NCI-H2171 (cell line): ENCODE results near the gene EHBP1.
A peak's percentile ranks its signal among the peaks of the same experiment; 100 is the strongest.

Experiments
- DNase-seq: peaks from one replicate; lab custom pipeline; 2025; lab: John Stamatoyannopoulos, UW

Gene EHBP1

DNA sequence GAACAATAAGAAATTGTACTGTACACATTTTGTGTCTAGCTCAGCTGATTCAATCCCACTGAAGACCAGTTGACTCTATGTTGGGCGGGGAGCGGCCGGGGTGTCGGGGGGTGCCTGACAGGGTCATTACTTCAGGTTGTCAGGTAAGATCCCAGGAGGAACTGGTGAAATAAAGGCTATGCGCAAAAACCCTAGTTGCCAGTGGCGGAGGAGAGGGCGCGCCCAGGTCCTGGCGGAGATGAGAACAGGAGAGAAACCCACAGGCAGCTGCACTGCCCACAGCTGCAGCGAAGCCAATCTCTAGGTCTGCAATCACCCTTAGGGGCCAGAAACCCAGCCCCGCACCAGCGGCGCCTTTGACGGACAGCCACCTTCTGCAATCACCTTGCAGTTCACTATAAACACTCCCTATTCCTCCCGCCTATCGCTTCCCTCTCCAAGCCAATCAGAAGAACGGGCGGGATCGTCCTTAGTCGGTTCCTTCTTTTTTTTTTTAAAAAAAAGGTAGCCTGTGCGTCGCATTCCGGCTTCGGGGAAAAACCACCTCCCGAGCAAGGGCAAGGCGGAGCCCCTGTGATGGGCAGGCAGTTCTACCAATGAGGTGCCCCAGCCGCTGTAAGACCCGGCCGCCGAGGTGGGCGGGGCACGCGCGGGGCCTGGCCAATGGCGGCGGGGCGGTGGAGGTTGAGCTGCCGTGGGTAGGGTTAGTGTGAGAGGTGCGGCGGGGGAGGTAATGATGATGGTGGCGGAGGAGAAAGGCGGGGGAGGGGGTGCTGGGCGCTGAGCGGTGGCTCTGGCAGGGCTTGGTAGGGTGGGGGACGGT lies at the start of gene EHBP1:
EHBP1 (plus strand) TSS at position 707 of the 823 bp plus-strand sequence. CDS start 1,479 bp downstream, outside the sequence.
- peak; percentile 98 for DNase-seq

DNA sequence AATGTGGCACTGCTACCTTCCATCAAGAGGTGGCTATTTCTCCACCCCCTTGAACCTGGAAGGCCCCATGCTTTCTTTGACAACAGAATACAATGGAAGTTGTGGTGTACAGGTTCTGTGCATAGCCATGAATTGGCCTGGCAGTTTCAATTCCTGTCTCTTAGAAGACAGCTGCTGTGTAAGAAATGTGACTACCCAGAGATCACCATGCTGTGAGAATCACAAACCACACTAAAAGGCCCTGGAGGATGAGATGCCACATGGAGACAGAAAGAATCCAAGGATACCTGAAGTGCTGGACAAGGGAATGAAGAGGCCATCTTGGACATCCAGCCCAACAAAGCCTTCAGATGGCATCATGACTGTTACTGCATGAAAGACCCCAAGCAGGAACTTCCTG lies 47.7 kb upstream of the EHBP1 start:
- no peak for DNase-seq

DNA sequence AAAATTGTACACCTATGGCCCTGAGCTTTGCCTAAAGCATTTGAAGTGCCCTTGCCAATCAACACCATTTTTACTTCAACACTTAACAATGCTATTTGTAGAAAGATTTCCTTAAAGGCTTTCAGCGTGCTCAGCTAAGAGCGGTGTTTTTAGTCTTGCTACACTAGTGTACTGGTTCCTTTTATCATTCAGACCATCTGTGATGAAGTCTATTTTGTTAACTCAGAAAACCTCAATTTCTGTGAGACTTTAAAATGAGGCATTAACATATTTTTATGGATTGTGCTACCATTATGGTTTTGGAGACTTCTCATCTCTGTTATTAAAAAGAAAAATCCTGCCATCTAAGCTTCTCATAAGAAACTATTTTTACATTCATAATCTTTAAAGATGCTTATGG lies 46.6 kb upstream of the EHBP1 start:
- no peak for DNase-seq

DNA sequence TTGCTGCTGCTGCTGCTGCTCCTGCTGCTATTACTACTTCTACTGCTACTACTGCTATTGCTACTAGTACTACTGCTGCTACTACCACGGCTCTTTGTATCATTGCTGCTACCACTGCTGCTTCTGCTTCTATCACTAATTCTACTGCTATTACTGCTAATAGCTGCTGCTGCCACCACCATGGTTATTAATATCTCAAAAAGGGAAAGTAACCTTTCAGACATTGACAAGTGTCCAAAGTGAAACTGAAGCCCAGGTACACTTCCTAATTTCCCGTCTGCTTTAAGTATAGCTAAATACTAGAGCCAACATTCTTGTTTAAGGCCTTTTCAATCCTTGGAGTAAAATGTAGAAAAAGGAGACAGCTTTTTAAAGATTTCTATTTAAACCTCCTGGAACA lies 45.4 kb upstream of the EHBP1 start:
- no peak for DNase-seq

DNA sequence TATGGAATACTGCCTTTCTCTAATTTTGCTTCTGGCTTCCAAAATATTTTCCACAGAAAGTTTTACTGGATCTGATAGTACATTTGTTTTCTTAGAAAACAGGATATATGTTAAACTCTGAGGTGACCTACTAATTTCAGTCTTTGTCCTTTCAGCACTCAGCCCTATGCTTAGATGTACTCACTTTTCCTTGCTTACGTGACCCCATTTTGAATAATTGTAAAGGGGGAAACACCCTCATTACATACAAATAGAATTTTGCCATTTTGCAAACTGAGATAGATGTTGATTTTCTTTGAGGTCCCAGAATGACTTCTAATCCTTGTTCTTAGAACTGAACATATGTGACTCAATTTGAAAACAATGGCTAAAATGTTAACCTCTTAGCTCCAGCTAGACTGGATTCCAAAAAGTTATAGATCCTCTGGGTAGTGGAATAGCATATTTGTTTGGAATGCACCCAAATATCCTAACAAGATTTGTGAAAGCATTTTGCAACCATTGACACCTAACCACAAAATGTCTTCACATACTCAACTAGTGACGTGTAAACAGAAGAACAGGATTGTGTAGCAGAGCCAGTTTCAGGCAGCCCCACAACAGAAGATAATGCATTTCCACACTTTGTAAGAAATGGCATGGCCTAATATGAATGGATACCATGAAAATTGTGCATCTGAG lies 44.8 kb upstream of the EHBP1 start:
- DNase-seq: no peak

DNA sequence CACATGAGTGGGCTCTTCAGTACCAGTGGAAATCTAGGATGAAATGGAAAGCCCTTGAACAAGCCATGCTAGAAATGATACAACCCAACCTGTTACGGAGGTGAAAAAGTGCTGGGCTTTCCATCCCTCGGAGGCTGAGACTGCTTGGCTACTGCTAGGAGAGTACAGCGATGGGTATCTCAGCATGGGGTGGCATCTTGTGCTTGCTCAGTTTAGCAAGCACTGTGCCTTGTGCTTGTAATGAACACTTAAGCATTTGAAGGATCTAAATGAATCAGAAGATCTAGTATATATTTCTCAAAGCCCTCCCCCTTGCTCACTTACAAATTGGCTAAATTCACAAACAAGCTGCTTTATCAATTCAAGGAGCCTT lies 44.3 kb upstream of the EHBP1 start:
- DNase-seq: no peak

DNA sequence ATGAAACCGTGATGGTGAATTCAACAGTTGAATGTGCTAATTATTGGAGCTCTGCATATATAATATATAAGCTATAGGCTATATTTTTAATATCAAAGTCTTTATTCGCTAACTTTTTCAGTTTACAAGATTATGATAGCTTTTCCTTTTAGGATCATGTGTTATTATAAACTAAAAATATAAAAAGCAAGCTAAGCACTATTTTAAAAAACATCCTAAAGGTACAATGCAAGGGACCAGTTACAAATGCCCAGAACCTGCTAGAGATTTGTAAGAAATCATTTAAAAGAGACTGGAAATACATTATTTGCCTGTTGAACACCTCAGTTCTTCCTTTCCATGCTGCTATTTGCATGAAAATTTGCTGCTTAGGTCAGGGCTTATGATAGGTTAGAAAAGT lies 43.4 kb upstream of the EHBP1 start:
- no peak for DNase-seq

DNA sequence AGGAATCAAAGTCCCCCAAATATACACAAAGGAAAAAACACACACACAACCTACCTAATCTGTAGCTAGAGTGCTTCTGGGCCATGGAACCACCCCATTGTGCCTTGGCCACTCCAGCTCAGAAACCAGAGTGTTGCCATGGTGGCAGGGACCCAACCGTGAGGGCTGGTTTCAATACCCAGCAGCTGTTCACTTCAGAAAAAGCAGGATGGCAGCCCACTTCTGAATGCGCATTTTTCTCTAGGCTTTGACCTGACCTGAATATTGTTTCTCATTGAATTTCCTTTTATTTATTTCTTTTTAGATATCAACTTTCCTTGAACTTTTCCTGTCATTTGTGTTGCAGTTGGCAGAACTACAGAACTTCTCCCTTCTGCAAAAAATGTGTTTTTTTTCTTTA lies 43.0 kb upstream of the EHBP1 start:
- no peak for DNase-seq

DNA sequence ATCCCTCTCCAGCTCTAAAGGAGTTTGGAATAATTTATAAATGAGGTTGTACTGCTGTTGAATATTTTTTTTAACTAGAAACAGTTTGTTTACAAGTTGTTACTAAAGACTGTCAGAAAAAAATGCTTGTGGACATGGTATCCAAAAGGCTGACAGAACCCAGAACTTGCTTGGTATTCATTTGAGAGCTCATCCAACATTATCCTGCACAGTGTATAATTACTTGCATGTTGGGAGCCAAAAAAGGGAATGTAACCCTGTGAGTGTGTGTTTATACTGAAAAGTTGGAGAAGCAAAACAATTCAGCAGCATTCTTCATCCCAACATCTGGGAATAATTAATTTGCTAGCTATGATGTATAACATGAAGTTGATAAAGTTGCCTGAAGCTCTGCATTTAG lies 42.1 kb upstream of the EHBP1 start:
- DNase-seq: no peak

DNA sequence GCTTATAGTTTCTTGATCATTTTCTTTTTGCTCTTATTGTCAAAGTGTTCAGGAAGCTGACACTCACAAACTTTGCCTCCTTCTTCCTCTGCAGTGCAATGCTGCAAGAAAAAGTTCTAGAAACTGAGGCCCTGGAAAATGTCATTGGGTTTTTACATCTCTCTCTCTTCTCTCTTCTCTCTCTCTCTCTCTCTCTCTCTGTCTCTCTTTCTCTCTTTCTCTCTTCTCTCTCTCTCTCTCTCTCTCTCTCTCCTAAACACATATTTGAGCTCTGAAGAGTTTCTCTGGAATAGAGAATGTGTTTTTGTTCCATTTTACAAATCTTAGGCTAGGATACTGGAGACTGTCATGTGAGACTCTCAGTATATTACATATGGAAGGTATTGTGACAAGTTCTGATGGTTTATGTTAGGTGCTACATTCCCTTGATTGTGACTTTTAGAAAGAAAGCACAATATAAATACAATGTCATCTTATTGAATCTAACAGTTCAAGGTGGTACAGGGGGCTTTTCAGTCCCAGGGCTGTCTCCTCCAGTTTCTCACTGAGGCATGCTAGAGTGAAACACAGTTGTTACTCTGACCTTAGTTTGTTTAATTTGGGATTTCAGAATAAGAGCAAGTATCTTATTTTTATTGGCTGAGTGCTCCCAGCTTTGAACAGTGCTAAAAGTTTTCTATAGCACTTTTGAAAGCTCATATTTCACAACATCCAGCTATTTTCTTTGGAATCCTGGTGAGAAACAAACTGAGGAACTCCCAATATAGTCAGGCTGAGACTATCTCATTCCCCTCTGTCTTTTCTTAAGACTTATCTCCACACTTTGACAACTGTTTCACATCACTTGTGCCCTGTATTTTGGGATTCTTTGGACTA lies 41.4 kb upstream of the EHBP1 start:
- DNase-seq: no peak

DNA sequence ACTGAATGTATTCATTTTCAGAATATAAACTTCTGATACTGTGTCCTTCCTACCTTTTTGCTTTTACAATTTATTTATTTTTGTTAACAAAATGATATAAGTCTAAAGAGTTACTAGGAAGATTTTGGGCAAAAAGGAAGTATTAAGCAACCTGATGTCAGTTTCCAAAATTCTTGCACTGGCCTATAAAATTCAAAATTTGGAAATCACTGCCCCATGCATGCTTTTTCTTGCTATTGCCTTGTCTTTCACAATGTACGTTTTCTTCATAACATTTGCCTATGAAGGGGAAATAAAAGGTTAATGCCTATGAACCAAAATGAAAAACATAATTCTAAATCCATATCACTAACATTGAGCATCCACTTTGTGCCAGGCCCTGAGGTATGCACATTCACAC lies 40.1 kb upstream of the EHBP1 start:
- no peak for DNase-seq

DNA sequence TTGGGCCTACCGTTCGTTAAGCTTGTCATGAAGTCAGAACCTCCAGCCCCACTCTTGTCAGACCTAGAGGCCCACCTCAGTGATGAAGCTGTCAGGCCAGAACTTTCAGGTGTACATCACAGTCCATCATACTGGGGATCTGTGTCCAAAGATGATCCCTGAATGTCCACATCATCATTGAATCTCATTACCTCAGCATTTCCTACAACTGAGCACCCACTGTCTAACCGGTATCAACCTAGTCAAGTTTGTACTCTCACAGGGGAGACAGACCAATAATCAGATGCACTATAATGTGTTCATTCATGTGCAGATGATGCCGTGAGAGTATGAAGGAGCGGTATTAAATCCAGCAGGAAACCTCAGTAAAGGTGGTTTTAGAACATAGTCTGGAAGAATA lies 36.3 kb upstream of the EHBP1 start:
- DNase-seq: no peak

DNA sequence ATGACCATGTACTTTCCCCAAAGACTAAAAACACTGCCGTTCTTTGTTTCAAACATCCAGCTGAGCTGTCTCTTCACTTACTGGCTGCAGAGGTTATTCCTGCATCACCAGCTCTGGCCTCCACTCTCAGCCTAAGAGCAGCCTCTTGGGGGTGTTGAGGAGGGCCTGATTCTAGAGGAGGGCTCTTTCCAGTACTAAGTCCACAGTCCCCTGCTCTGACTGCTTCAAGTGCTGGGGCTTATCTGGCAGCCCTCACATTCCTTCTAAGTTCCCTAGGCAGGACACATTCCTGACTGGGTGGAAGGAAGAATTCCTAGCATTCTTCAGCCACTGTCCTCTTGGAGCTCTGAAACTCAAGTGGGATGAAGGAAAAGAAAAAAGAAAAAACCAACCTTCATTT lies 32.9 kb upstream of the EHBP1 start:
- DNase-seq: no peak

DNA sequence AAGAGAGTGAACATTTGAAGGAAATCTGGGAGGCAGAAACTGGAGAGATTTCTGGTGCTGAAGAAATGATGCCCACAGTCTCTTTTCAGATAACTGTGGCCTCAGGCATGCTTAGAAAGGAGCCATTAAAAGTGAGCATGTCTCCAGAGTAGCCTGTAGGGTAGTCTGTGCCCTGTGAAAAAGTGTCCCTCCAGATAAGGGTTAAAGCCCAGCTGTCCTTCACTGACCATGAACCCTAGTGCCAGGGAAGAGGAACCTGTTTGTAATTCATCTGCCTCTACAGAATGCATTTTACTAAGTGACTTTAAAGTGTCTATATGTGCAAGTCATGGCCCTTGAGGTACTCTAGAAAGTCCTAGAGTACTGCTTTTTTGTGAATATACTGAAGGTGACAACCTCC lies 30.5 kb upstream of the EHBP1 start:
- no peak for DNase-seq

DNA sequence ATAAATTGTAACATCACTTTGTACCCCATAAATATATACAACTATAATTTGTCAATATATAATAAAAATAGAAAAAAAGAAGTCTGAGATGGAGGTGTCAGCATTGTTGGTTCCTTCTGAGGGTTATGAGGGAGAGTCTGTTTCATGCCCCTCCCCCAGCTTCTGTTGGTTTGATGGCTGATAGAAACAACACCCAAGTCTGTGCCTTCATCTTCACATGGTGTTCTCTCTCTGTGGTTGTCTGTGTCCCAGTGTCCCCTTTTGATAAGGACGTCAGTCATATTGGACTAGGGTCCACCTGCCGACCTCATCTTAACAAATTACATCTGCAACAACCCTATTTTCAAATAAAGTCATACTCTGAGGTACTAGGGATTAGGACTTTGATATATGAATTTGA lies 20.3 kb upstream of the EHBP1 start:
- DNase-seq: no peak

DNA sequence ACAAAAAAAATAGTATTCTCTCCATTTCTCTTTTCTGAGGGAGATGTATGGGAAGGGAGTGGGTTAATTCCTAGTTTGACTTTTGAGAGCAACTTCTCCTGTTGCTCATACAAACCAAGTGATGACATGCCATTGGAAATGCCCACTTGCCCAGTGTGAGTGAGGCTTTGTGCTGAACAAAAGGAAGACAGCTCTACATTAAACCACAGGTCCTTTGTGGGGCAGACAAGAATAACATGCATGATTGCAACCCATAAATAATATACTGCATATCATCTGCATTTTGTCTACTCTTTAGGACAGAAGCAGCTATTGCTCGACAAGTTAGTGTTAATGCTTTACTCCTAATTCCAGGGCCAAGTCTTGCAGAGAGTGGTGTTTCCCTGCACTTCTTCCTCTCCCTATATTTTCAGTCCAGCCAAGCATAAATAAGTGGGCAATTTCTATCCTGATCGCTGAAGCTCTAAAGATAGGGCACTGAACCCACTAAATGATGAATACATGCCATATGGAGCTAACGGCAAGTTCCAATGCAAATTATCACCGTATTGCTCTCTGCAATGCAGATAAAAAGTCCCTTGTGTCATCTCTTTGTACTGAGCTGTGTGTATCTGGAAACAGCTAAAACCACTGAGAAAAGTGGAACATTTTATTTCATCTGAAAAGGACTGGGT lies 19.4 kb upstream of the EHBP1 start:
- peak; percentile 22 for DNase-seq

DNA sequence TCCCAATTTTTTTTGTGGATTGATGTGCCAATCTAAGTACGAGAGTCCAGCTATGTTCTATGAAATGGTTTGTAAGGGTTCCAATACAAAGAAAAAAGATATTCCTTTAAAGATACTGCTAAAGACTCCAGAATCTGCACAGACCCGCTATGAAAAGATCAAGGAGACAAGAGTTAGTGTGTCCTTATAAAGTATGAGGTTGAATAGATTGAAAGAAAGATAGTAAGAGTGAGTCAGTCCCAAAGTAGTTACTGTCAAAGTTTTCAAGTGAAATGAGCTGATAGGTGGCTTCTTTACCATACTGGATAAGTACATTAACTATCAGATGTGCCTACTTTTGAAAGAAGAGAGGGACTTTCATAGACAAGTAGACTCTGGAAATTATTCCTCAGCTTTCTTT lies 17.9 kb upstream of the EHBP1 start:
- no peak for DNase-seq

DNA sequence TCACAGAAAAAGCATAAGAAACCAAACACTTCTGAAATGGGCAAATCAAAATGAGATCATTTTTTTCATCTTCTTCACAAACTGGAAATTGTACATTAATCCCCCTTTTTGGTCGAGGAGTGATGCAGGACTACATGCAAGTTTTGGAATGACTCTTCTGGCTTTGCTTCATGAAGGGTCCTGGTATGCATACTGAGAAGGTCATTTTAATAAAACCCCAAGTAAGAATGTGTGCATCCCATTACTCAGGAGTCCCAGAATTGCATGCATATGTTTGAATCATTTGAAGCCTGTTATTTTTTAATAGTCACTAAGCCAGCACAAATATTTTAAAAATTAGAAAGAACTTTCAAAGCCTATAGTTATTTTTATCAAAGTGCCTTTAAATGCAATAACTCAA lies 16.7 kb upstream of the EHBP1 start:
- no peak for DNase-seq

DNA sequence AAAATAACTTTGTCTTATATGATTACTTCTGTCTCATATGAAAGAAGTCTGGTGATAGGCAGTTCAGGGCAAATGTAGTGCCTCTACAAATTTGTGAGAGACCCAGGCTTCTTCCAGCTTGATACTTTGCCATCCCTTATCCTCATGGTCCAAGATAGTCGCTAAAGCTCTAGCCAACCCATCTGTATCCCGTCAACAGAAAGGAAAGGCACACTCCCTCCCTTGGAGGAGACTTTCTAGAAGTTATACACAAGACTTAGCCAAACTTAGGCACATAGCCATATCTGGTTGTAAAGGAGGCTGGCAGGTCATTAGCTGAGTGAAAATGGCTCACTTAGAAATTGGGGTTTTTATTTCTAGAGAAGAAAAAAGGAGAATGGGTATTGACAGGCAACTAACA lies 14.3 kb upstream of the EHBP1 start:
- no peak for DNase-seq

DNA sequence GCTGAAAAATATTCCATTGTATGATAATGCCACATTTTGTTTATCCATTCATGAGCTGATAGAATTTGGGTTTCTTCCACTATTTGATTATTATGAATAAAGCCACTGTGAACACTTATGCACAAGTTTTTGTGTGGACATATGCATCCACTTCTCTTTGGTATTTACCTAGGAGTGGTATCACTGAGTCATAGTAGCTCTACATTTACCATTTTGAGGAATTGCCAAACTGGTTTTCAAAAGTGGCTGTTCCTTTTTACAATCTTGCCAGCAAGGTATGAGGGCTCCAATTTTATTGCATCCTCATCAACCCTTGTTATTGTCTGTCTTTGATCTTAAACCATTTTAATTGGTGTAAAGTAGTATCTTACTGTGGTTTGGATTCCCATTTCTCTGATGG lies 13.3 kb upstream of the EHBP1 start:
- no peak for DNase-seq

DNA sequence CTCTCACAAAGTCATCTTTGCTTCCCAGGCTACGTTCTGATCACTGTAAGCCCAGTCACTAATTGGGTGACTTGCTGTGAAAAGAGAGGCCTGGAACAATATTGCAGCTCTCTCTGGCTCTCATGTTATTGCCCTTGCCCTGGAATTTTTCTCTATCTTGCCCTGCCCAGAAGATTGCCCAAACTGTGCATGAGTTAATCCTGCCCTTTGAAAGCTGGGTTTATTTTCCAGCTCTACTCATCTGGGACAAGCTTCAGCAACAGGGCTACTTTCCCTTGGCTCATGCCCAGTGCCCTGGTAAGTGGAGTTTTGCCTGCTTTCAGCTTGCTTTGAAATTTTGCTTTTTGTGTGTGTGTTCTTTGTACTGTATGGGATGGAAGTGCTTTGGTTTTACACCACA lies 6.9 kb upstream of the EHBP1 start:
- no peak for DNase-seq

DNA sequence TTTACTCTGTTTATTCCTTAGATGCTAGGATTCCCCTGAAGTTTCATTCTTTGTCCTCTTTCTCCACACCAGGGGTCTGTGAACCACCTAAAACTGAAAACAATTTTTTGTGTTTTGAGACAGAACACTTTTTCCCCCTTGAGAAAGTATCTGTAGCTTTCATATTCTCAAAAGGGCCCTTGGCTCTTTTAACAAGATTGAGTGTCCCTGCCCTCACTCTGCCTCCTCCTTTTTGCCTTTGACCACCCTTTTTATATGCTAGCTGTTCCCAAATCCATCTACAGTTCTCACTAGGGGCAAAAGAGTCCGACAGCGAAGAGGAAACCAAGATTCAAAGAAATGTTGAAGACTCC lies 883 bp upstream of the EHBP1 start:
- DNase-seq: no peak
